ENCODE results near the gene CD59.
"Not testable (repeated sequence)": the region's sequence is repeated elsewhere in the genome, so short reads cannot be mapped to it uniquely, and the experiment has no call there.

CD59 gene

GRCh38 chr11:33682019-33682418 is 54.2 kb downstream of the CD59 start:
- peaks cover 56% of the 10 kb centered on the region for H3K27me3 Mint-ChIP-seq
- H3K27ac Mint-ChIP-seq, result no peak overlapping the region

GRCh38 chr11:33678616-33679015 is 57.6 kb downstream of the CD59 start:
- not testable (repeated sequence) for ATAC-seq, H3K4me1 Mint-ChIP-seq, H3K27ac Mint-ChIP-seq, H3K4me3 Mint-ChIP-seq, H3K36me3 Mint-ChIP-seq
- H3K9me3 Mint-ChIP-seq, result peaks cover 12% of the 10 kb centered on the region
- peaks cover 52% of the 10 kb centered on the region for H3K27me3 Mint-ChIP-seq

More at GRCh38 chr11:33682019-33682418, 54.2 kb downstream of the CD59 start:
- H3K4me3 Mint-ChIP-seq, result no peak overlapping the region
- H3K36me3 Mint-ChIP-seq, result no peaks in the 10 kb centered on the region
- H3K4me1 Mint-ChIP-seq, result no peaks in the 10 kb centered on the region
- no peak for ATAC-seq
- H3K9me3 Mint-ChIP-seq, result peaks cover 12% of the 10 kb centered on the region

GRCh38 chr11:33674035-33674814 is 62.0 kb downstream of the CD59 start:
- no peak overlapping the region for H3K27ac Mint-ChIP-seq
- no peak overlapping the region for H3K4me3 Mint-ChIP-seq
- H3K27me3 Mint-ChIP-seq, result peaks cover 26% of the 10 kb centered on the region
- H3K4me1 Mint-ChIP-seq, result peaks cover 7% of the 10 kb centered on the region
- ATAC-seq, result no peak
- peaks cover 12% of the 10 kb centered on the region for H3K9me3 Mint-ChIP-seq
- no peaks in the 10 kb centered on the region for H3K36me3 Mint-ChIP-seq

- no peak overlapping the region for H3K27ac Mint-ChIP-seq
- ATAC-seq, result no peak
- H3K36me3 Mint-ChIP-seq, result no peaks in the 10 kb centered on the region
- H3K4me1 Mint-ChIP-seq, result peaks cover 7% of the 10 kb centered on the region
- peaks cover 40% of the 10 kb centered on the region for H3K27me3 Mint-ChIP-seq
- H3K4me3 Mint-ChIP-seq, result no peak overlapping the region
- peaks cover 1% of the 10 kb centered on the region for H3K9me3 Mint-ChIP-seq
These were observed 64.0 kb downstream of the CD59 start for GRCh38 chr11:33672273-33672672.

GRCh38 chr11:33670250-33671011 is 65.8 kb downstream of the CD59 start:
- ATAC-seq, result peak; percentile 32
- Mint-ChIP-seq H3K4me3 (no peak overlapping the region), H3K27ac (no peak overlapping the region), H3K27me3 (peaks cover 40% of the 10 kb centered on the region), H3K4me1 (peaks cover 7% of the 10 kb centered on the region), H3K9me3 (no peaks in the 10 kb centered on the region), H3K36me3 (no peaks in the 10 kb centered on the region)

GRCh38 chr11:33669598-33670249 is 66.5 kb downstream of the CD59 start:
- Mint-ChIP-seq H3K36me3 (no peaks in the 10 kb centered on the region), H3K27ac (no peak overlapping the region), H3K27me3 (peaks cover 47% of the 10 kb centered on the region), H3K4me3 (no peak overlapping the region), H3K9me3 (no peaks in the 10 kb centered on the region), H3K4me1 (peaks cover 7% of the 10 kb centered on the region)
- no peak for ATAC-seq

- Mint-ChIP-seq H3K27me3 (peaks cover 51% of the 10 kb centered on the region), H3K4me1 (peaks cover 7% of the 10 kb centered on the region), H3K9me3 (no peaks in the 10 kb centered on the region), H3K4me3 (no peak overlapping the region), H3K36me3 (no peaks in the 10 kb centered on the region), H3K27ac (no peak overlapping the region)
- ATAC-seq, result no peak
These were observed 67.1 kb downstream of the CD59 start for GRCh38 chr11:33668951-33669596.

GRCh38 chr11:33668468-33668825 is 67.8 kb downstream of the CD59 start:
- ATAC-seq, result no peak
- H3K36me3 Mint-ChIP-seq, result no peaks in the 10 kb centered on the region
- no peak overlapping the region for H3K27ac Mint-ChIP-seq
- peaks cover 7% of the 10 kb centered on the region for H3K4me1 Mint-ChIP-seq
- H3K4me3 Mint-ChIP-seq, result no peak overlapping the region
- H3K9me3 Mint-ChIP-seq, result no peaks in the 10 kb centered on the region
- H3K27me3 Mint-ChIP-seq, result peaks cover 47% of the 10 kb centered on the region

GRCh38 chr11:33667819-33668467 is 68.3 kb downstream of the CD59 start:
- Mint-ChIP-seq H3K27ac (no peak overlapping the region), H3K4me1 (peaks cover 7% of the 10 kb centered on the region), H3K9me3 (no peaks in the 10 kb centered on the region), H3K36me3 (no peaks in the 10 kb centered on the region), H3K27me3 (peaks cover 43% of the 10 kb centered on the region), H3K4me3 (no peak overlapping the region)
- no peak for ATAC-seq

- H3K36me3 Mint-ChIP-seq, result no peaks in the 10 kb centered on the region
- no peak overlapping the region for H3K27ac Mint-ChIP-seq
- H3K9me3 Mint-ChIP-seq, result no peaks in the 10 kb centered on the region
- H3K27me3 Mint-ChIP-seq, result peaks cover 45% of the 10 kb centered on the region
- ATAC-seq, result no peak
- H3K4me3 Mint-ChIP-seq, result no peak overlapping the region
- H3K4me1 Mint-ChIP-seq, result peaks cover under 1% of the 10 kb centered on the region
These were observed 70.7 kb downstream of the CD59 start for GRCh38 chr11:33665350-33666106.

GRCh38 chr11:33664827-33665226 is 71.4 kb downstream of the CD59 start:
- Mint-ChIP-seq H3K27me3 (peaks cover 48% of the 10 kb centered on the region), H3K4me1 (no peaks in the 10 kb centered on the region), H3K36me3 (no peaks in the 10 kb centered on the region), H3K9me3 (no peaks in the 10 kb centered on the region), H3K27ac (no peak overlapping the region), H3K4me3 (no peak overlapping the region)
- no peak for ATAC-seq

- Mint-ChIP-seq H3K9me3 (no peaks in the 10 kb centered on the region), H3K36me3 (no peaks in the 10 kb centered on the region), H3K27me3 (peaks cover 47% of the 10 kb centered on the region), H3K27ac (no peak overlapping the region), H3K4me3 (no peak overlapping the region), H3K4me1 (no peaks in the 10 kb centered on the region)
- no peak for ATAC-seq
These were observed 72.1 kb downstream of the CD59 start for GRCh38 chr11:33664166-33664565.

- ATAC-seq, result no peak
- no peak overlapping the region for H3K4me3 Mint-ChIP-seq
- peaks cover 37% of the 10 kb centered on the region for H3K27me3 Mint-ChIP-seq
- no peaks in the 10 kb centered on the region for H3K9me3 Mint-ChIP-seq
- H3K27ac Mint-ChIP-seq, result no peak overlapping the region
- no peaks in the 10 kb centered on the region for H3K4me1 Mint-ChIP-seq
- no peaks in the 10 kb centered on the region for H3K36me3 Mint-ChIP-seq
These were observed 73.1 kb downstream of the CD59 start for GRCh38 chr11:33663121-33663520.

- not testable (repeated sequence) for H3K36me3 Mint-ChIP-seq, H3K27ac Mint-ChIP-seq, H3K9me3 Mint-ChIP-seq, ATAC-seq, H3K4me3 Mint-ChIP-seq, H3K4me1 Mint-ChIP-seq
- peaks cover 34% of the 10 kb centered on the region for H3K27me3 Mint-ChIP-seq
These were observed 74.7 kb downstream of the CD59 start for GRCh38 chr11:33661526-33661925.
